GM23338 (cell line): Measurements from ENCODE around the gene ORAI3. TPM values are rescaled to one million over a fixed set of nuclear protein-coding genes. Genes with fewer than 3 reads are reported as not detected.

Experiments
- ATAC-seq: fragments of 200-7000 bp; cut with Tn5 transposase; 3 replicates; pipeline ENCODE4 v1.9.1; 2020
- DNase-seq: peaks from one replicate; pipeline ENCODE4 v3.0.0-alpha.2; 2015; ENCODE audit warnings: low spot score
- H2AFZ ChIP-seq: fragments of 200-600 bp; sonication (generic); 2 replicates; pipeline ENCODE4 v1.8.0; 2016; ENCODE audit warnings: antibody characterized with exemption, mild to moderate bottlenecking, moderate library complexity
- H3F3A ChIP-seq: fragments of 200-600 bp; sonication (generic); replicated peaks from 2 replicates; pipeline ENCODE4 v1.8.0; 2017; ENCODE audit warnings: antibody characterized with exemption, mixed run types, low read depth
- H3K27ac ChIP-seq: fragments of 200-600 bp; sonication (generic); 2 replicates; pipeline ENCODE4 v1.6.1; 2016; ENCODE audit warnings: low read depth
- H3K27me3 ChIP-seq: fragments of 200-600 bp; sonication (generic); 2 replicates; pipeline ENCODE4 v1.8.0; 2016; ENCODE audit warnings: mild to moderate bottlenecking, mixed run types, moderate library complexity; ENCODE audit not compliant: insufficient read depth
- H3K36me3 ChIP-seq: fragments of 200-600 bp; sonication (generic); 2 replicates; pipeline ENCODE4 v1.8.0; 2016; ENCODE audit warnings: mild to moderate bottlenecking; ENCODE audit not compliant: insufficient read depth
- H3K4me1 ChIP-seq: fragments of 200-600 bp; sonication (generic); 2 replicates; pipeline ENCODE4 v1.8.0; 2016; ENCODE audit warnings: mild to moderate bottlenecking, moderate library complexity; ENCODE audit not compliant: insufficient read depth
- H3K4me2 ChIP-seq: fragments of 200-600 bp; sonication (generic); 2 replicates; pipeline ENCODE4 v1.7.1; 2017; ENCODE audit warnings: mixed run types
- H3K4me3 ChIP-seq: fragments of 200-600 bp; sonication (generic); 2 replicates; pipeline ENCODE4 v1.6.1; 2016; ENCODE audit warnings: mixed run types
- H3K79me2 ChIP-seq: fragments of 200-600 bp; sonication (generic); replicated peaks from 2 replicates; pipeline ENCODE4 v1.8.0; 2017; ENCODE audit warnings: mild to moderate bottlenecking; ENCODE audit not compliant: insufficient read depth
- H3K9me2 ChIP-seq: fragments of 200-600 bp; sonication (generic); 2 replicates; pipeline ENCODE4 v1.8.0; 2017; ENCODE audit not compliant: insufficient read depth
- H4K20me1 ChIP-seq: fragments of 200-600 bp; sonication (generic); replicated peaks from 2 replicates; pipeline ENCODE4 v1.8.0; 2017; ENCODE audit warnings: mild to moderate bottlenecking; ENCODE audit not compliant: insufficient read depth
- H3K27ac Mint-ChIP-seq: 2 replicates; pipeline ENCODE4 v1.8.0; 2020; ENCODE audit warnings: inconsistent platforms, mild to moderate bottlenecking, moderate library complexity, mixed read lengths
- H3K27me3 Mint-ChIP-seq: 3 replicates; pipeline ENCODE4 v1.8.0; 2022; ENCODE audit warnings: low read depth, mild to moderate bottlenecking, moderate library complexity, mixed read lengths, inconsistent platforms; ENCODE audit not compliant: insufficient read depth, poor library complexity
- H3K36me3 Mint-ChIP-seq: 3 replicates; pipeline ENCODE4 v1.8.0; 2021; ENCODE audit warnings: low read depth, mild to moderate bottlenecking, inconsistent platforms, moderate library complexity, mixed read lengths
- H3K4me1 Mint-ChIP-seq: 3 replicates; pipeline ENCODE4 v1.8.0; 2020; ENCODE audit warnings: mild to moderate bottlenecking, inconsistent platforms, mixed read lengths
- H3K4me3 Mint-ChIP-seq: 3 replicates; pipeline ENCODE4 v1.8.0; 2021; ENCODE audit warnings: moderate library complexity, mild to moderate bottlenecking, inconsistent platforms, mixed read lengths
- H3K9me3 Mint-ChIP-seq: 3 replicates; pipeline ENCODE4 v1.8.0; 2020; ENCODE audit warnings: moderate library complexity, mild to moderate bottlenecking, inconsistent platforms, mixed read lengths
- CREB1 ChIP-seq: fragments of 250-450 bp; sonication (Bioruptor Pico); IDR thresholded peaks from 2 replicates; pipeline ENCODE4 v1.5.0; 2020; ENCODE audit warnings: low read depth, mild to moderate bottlenecking, moderate library complexity
- STAT1 ChIP-seq: IDR thresholded peaks from one replicate; pipeline ENCODE4 v1.6.1; 2016; ENCODE audit warnings: antibody characterized with exemption; ENCODE audit not compliant: unreplicated experiment
- ZNF114 ChIP-seq: fragments of 250-450 bp; sonication (Bioruptor Pico); IDR thresholded peaks from 2 replicates; pipeline ENCODE4 v1.5.0; 2020; ENCODE audit warnings: mild to moderate bottlenecking, moderate library complexity
- polyA plus RNA-seq: library from polyadenylated mRNA; unstranded; fragments of >200 nt; fragmentation: Nextera tagmentation; extraction: Ambion mirVana; gene quantifications from 2 replicates; pipeline ENCODE4 v1.2.1, GENCODE V29; 2016
- total RNA-seq: library from RNA; depleted of rRNA; stranded (reverse); fragments of >200 nt; shearing (Covaris generic); gene quantifications from 2 replicates; pipeline ENCODE4 v1.2.3, GENCODE V29; 2014
- TF ChIP-seq, protein P1 (sequence below): fragments of 250-450 bp; sonication (Bioruptor Pico); IDR thresholded peaks from 2 replicates; pipeline ENCODE4 v1.5.0; 2020; ENCODE audit warnings: mild to moderate bottlenecking, moderate library complexity
- TF ChIP-seq, protein P2 (sequence below), 2 experiments: fragments of 200-600 bp in 1 of 2; sonication (generic) in 1 of 2; conservative IDR thresholded peaks; 2 replicates each; pipeline versions ENCODE4 v1.5.1 to v1.6.1; 2016 to 2017; ENCODE audit warnings: antibody characterized with exemption in 2 of 2, low read depth in 2 of 2, mild to moderate bottlenecking in 2 of 2, moderate library complexity in 1 of 2

The ORAI3 gene
- total and polyA plus RNA-seq, 2 experiments from 2014 or later: 6.9 to 15.9 TPM

DNA sequence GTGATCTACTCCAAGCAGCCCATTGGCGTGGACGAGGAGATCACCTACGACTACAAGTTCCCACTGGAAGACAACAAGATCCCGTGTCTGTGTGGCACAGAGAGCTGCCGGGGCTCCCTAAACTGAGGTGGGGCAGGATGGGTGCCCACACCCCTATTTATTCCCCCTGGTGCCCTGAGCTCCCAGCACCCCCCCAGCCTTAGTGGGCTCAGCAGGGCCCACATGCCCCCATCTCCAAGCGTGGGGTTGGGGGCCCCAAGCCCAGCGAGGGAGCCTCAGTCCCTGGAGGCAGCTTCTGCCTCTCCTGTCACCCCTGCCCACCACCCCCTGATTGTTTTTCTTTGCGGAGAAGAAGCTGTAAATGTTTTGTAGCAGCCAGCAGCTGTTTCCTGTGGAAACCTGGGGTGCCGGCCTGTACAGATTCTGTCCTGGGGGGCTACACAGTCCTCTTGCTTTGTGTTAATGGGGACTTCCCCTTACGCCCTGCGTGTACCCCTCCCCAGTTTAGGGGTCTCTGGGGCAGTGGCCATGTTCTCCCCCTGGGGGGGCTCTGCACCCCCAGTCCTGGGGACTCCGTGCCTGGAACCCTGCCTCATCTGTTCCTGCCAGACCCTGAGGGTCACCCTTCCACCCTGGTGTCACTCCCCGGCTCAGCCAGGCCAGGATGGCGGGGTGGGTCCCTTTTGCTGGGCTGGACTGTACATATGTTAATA lies 35.2 kb downstream of the ORAI3 start (continued):
- TF ChIP-seq, protein P1, sequence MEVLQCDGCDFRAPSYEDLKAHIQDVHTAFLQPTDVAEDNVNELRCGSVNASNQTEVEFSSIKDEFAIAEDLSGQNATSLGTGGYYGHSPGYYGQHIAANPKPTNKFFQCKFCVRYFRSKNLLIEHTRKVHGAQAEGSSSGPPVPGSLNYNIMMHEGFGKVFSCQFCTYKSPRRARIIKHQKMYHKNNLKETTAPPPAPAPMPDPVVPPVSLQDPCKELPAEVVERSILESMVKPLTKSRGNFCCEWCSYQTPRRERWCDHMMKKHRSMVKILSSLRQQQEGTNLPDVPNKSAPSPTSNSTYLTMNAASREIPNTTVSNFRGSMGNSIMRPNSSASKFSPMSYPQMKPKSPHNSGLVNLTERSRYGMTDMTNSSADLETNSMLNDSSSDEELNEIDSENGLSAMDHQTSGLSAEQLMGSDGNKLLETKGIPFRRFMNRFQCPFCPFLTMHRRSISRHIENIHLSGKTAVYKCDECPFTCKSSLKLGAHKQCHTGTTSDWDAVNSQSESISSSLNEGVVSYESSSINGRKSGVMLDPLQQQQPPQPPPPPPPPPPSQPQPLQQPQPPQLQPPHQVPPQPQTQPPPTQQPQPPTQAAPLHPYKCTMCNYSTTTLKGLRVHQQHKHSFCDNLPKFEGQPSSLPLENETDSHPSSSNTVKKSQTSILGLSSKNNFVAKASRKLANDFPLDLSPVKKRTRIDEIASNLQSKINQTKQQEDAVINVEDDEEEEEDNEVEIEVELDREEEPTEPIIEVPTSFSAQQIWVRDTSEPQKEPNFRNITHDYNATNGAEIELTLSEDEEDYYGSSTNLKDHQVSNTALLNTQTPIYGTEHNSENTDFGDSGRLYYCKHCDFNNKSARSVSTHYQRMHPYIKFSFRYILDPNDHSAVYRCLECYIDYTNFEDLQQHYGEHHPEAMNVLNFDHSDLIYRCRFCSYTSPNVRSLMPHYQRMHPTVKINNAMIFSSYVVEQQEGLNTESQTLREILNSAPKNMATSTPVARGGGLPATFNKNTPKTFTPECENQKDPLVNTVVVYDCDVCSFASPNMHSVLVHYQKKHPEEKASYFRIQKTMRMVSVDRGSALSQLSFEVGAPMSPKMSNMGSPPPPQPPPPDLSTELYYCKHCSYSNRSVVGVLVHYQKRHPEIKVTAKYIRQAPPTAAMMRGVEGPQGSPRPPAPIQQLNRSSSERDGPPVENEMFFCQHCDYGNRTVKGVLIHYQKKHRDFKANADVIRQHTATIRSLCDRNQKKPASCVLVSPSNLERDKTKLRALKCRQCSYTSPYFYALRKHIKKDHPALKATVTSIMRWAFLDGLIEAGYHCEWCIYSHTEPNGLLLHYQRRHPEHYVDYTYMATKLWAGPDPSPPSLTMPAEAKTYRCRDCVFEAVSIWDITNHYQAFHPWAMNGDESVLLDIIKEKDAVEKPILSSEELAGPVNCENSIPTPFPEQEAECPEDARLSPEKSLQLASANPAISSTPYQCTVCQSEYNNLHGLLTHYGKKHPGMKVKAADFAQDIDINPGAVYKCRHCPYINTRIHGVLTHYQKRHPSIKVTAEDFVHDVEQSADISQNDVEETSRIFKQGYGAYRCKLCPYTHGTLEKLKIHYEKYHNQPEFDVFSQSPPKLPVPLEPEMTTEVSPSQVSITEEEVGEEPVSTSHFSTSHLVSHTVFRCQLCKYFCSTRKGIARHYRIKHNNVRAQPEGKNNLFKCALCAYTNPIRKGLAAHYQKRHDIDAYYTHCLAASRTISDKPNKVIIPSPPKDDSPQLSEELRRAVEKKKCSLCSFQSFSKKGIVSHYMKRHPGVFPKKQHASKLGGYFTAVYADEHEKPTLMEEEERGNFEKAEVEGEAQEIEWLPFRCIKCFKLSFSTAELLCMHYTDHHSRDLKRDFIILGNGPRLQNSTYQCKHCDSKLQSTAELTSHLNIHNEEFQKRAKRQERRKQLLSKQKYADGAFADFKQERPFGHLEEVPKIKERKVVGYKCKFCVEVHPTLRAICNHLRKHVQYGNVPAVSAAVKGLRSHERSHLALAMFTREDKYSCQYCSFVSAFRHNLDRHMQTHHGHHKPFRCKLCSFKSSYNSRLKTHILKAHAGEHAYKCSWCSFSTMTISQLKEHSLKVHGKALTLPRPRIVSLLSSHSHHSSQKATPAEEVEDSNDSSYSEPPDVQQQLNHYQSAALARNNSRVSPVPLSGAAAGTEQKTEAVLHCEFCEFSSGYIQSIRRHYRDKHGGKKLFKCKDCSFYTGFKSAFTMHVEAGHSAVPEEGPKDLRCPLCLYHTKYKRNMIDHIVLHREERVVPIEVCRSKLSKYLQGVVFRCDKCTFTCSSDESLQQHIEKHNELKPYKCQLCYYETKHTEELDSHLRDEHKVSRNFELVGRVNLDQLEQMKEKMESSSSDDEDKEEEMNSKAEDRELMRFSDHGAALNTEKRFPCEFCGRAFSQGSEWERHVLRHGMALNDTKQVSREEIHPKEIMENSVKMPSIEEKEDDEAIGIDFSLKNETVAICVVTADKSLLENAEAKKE (CRISPR knock-in tag): no peak
- no peak for TF ChIP-seq STAT1
- TF ChIP-seq ZNF114 (CRISPR knock-in tag): no peak
- no peak for TF ChIP-seq CREB1 (CRISPR knock-in tag)

DNA sequence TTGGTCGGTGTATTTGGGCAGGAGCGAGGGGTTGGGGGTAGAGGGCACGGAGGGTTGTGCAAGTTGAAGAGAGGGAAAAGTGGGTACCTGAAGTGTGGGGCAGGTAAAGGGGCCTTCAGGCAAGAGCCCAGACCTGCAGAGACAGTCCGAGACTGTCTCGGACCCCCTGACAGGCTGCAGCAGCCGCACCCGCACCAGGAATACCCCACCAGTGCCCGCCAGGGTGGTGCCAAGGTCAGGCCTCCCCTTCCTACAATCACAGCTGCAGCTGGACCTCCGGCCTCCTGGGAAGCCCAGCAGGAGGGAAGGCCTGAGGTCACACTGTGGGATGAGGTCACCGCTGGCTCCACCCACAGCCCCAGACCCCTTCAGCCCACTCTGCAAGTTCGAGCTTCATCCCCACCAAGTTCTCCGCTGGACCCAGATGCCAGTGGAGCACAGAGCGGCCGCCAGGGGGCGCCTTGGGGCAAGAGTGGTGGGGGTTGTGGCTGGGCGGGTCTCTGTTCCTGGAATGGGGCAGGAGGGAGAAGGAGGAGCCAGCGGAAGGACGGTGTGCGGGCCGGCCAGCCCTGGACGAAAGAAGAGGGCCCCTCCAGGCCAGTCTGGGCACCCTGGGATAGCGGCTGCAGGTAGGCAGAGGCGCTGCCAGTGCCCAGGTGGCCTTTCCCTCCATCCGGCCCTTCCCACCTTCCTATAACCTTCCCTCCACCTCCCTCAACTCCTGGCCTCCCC lies 36.0 kb downstream of the ORAI3 start, which contains the start of gene HSD3B7:
Gene HSD3B7 (plus strand): TSS at position 539 of the 732 bp plus-strand sequence. CDS start 452 bp downstream, outside the sequence.
- peaks cover 33% of the 10 kb centered on the region for H3K36me3 Mint-ChIP-seq
- H3K27ac Mint-ChIP-seq: peak within 1 kb of the TSS; percentile 67; the same call in 1 of the 2 replicates
- H3K4me3 ChIP-seq: peak within 1 kb of the TSS; percentile 58
- H2AFZ ChIP-seq: no peak within 1 kb of the TSS
- peaks cover 9% of the 10 kb centered on the region for H3F3A ChIP-seq
- H3K4me1 ChIP-seq: no peaks in the 10 kb centered on the region
- H3K9me3 Mint-ChIP-seq: peaks cover 2% of the 10 kb centered on the region; the same call in 1 of the 3 replicates
- H3K9me2 ChIP-seq: no peaks in the 10 kb centered on the region
- peak within 1 kb of the TSS; percentile 65 for H3K4me3 Mint-ChIP-seq
- peak; percentile 82 for ATAC-seq
- no peaks in the 10 kb centered on the region for H3K27me3 ChIP-seq
- H3K4me1 Mint-ChIP-seq: peaks cover 6% of the 10 kb centered on the region; the same call in 2 of the 3 replicates
- TF ChIP-seq CREB1 (CRISPR knock-in tag) (peak; percentile 74), ZNF114 (CRISPR knock-in tag) (no peak)
- TF ChIP-seq, protein P2, sequence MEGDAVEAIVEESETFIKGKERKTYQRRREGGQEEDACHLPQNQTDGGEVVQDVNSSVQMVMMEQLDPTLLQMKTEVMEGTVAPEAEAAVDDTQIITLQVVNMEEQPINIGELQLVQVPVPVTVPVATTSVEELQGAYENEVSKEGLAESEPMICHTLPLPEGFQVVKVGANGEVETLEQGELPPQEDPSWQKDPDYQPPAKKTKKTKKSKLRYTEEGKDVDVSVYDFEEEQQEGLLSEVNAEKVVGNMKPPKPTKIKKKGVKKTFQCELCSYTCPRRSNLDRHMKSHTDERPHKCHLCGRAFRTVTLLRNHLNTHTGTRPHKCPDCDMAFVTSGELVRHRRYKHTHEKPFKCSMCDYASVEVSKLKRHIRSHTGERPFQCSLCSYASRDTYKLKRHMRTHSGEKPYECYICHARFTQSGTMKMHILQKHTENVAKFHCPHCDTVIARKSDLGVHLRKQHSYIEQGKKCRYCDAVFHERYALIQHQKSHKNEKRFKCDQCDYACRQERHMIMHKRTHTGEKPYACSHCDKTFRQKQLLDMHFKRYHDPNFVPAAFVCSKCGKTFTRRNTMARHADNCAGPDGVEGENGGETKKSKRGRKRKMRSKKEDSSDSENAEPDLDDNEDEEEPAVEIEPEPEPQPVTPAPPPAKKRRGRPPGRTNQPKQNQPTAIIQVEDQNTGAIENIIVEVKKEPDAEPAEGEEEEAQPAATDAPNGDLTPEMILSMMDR (conservative IDR thresholded peaks at IDR 0.05; ENCODE audit: low read depth in 2 of 2): peak; percentile 87 to 91
- H4K20me1 ChIP-seq: no peaks in the 10 kb centered on the region; the same call in 1 of the 2 replicates
- peaks cover 4% of the 10 kb centered on the region; the same call in 1 of the 2 replicates for H3K36me3 ChIP-seq
- H3K27me3 Mint-ChIP-seq: peaks cover 9% of the 10 kb centered on the region
- H3K4me2 ChIP-seq: peak within 1 kb of the TSS; percentile 80
- 0 out of 2 replicates have a peak within 1 kb of the TSS, but pooled peaks have one; percentile 19 for H3K27ac ChIP-seq
- H3K79me2 ChIP-seq: no peaks in the 10 kb centered on the region
- DNase-seq: peak; percentile 95
